Natural killer cell (primary cell): ENCODE measurements around the gene RESF1. TPM values are rescaled to one million over a fixed set of nuclear protein-coding genes. Genes with fewer than 3 reads are reported as not detected.
A peak's percentile ranks its signal among the peaks of the same experiment; 100 is the strongest.

Source experiments
- ATAC-seq, 3 donors: fragments of 150-1000 bp in 2 of 3; fragments of 200-7000 bp in 1 of 3; cut with Tn5 transposase; 1 replicate in 1 of 3; 2 replicates in 2 of 3; pipeline ENCODE4 v1.10.0; 2021; ENCODE audit warnings: mild to moderate bottlenecking in 2 of 3, moderate library complexity in 2 of 3
- DNase-seq, 2 donors: peaks; one replicate each; pipeline versions ENCODE4 v3.0.0 to v3.0.0-alpha.2; 2013 to 2021; ENCODE audit warnings: mixed read lengths in 1 of 2
- H3K27ac ChIP-seq: one replicate; pipeline ENCODE4 v1.5.1; 2013; ENCODE audit warnings: mild to moderate bottlenecking, low read length
- H3K27me3 ChIP-seq: one replicate; pipeline ENCODE4 v1.6.1; 2013; ENCODE audit warnings: low read length; ENCODE audit not compliant: control insufficient read depth, insufficient read depth
- H3K36me3 ChIP-seq: one replicate; pipeline ENCODE4 v1.6.1; 2013; ENCODE audit warnings: low read length; ENCODE audit not compliant: control insufficient read depth, insufficient read depth
- H3K4me1 ChIP-seq: one replicate; pipeline ENCODE4 v1.6.1; 2013; ENCODE audit warnings: low read length; ENCODE audit not compliant: control insufficient read depth, insufficient read depth
- H3K4me3 ChIP-seq: one replicate; pipeline ENCODE4 v1.5.1; 2013; ENCODE audit warnings: low read length
- H3K9me3 ChIP-seq: one replicate; pipeline ENCODE4 v1.6.1; 2013; ENCODE audit warnings: low read length; ENCODE audit not compliant: control insufficient read depth, insufficient read depth
- H3K27ac Mint-ChIP-seq, 2 donors: one replicate each; pipeline ENCODE4 v1.8.0; 2022; ENCODE audit warnings: mild to moderate bottlenecking in 2 of 2, mixed read lengths in 2 of 2, moderate library complexity in 1 of 2
- H3K27me3 Mint-ChIP-seq, 2 donors: one replicate each; pipeline ENCODE4 v1.8.0; 2022; ENCODE audit warnings: low read depth in 2 of 2, mixed read lengths in 2 of 2
- H3K36me3 Mint-ChIP-seq: one replicate; pipeline ENCODE4 v1.8.0; 2022; ENCODE audit warnings: mixed read lengths
- H3K4me1 Mint-ChIP-seq, 2 donors: one replicate each; pipeline ENCODE4 v1.8.0; 2022; ENCODE audit warnings: mixed read lengths in 2 of 2
- H3K4me3 Mint-ChIP-seq: one replicate; pipeline ENCODE4 v1.8.0; 2022; ENCODE audit warnings: mild to moderate bottlenecking, moderate library complexity, mixed read lengths
- H3K9me3 Mint-ChIP-seq, 2 donors: one replicate each; pipeline ENCODE4 v1.8.0; 2022; ENCODE audit warnings: mixed read lengths in 2 of 2
- CTCF ChIP-seq: fragments of 200-600 bp; IDR thresholded peaks from one replicate; pipeline ENCODE4 v1.8.0; 2022; ENCODE audit warnings: antibody characterized with exemption
- WGBS: methylation state at CpG from one replicate; pipeline ENCODE4 v1.1.7; 2013; ENCODE audit warnings: missing lambda C conversion rate; ENCODE audit not compliant: insufficient coverage; 5-methylcytosine and 5-hydroxymethylcytosine counted together
- intact Hi-C: fragments of 100-400 bp; cut with micrococcal nuclease; formaldehyde crosslinking; loops from one replicate; pipeline ENCODE4 v1.14.2; 2022
- total RNA-seq, 4 donors: library from RNA; stranded (reverse); fragments of 120-200 nt in 1 of 4; gene quantifications; one replicate each; pipeline versions ENCODE4 v1.2.3 to v1.2.4, GENCODE V29; 2013 to 2022

RESF1 gene
- total RNA-seq = 100 to 1,000 TPM; 144 to 209 (median 184) TPM
- total RNA-seq (2013) = 308 TPM

GRCh38 chr12:31959161-31959700 is at the start of gene RESF1:
TSS of gene RESF1 (plus strand) at chr12:31959415. CDS start at chr12:31980956, 21,541 bp downstream.
- Mint-ChIP-seq H3K4me3 (peak within 1 kb of the TSS; percentile 98), H3K9me3 (peaks cover 0 to under 1% of the 10 kb centered on the region in 2 donors), H3K4me1 (peaks cover 70 to 80% of the 10 kb centered on the region in 2 donors), H3K27ac (peak within 1 kb of the TSS; percentile 90 to 94), H3K36me3 (peaks cover 10% of the 10 kb centered on the region), H3K27me3 (no peaks in the 10 kb centered on the region)
- TF ChIP-seq CTCF = no peak
- intact Hi-C loops = loop anchor here (1.0 to 2.0 kb wide), 3 partner anchors 63 to 236 kb away; no protein-coding TSS in a partner anchor
- peaks cover 45% of the 10 kb centered on the region for H3K4me1 ChIP-seq
- H3K9me3 ChIP-seq = no peaks in the 10 kb centered on the region
- peak within 1 kb of the TSS; percentile 65 for H3K4me3 ChIP-seq
- H3K36me3 ChIP-seq = peaks cover 29% of the 10 kb centered on the region
- peak; percentile 77 to 93 for DNase-seq
- under 1% methylated on average over 67 of the region's 67 CpGs for WGBS
- peak; percentile 75 to 87 (median 83) for ATAC-seq
- no peaks in the 10 kb centered on the region for H3K27me3 ChIP-seq
- H3K27ac ChIP-seq = peak within 1 kb of the TSS; percentile 73

GRCh38 chr12:31914927-31915326 is 44.3 kb upstream of the RESF1 start:
- H3K4me1 ChIP-seq = no peaks in the 10 kb centered on the region

GRCh38 chr12:31915446-31915845 is 43.8 kb upstream of the RESF1 start:
- no peaks in the 10 kb centered on the region for H3K27me3 Mint-ChIP-seq
- H3K9me3 Mint-ChIP-seq = peaks cover 0 to 4% of the 10 kb centered on the region in 2 donors
- Histone ChIP-seq H3K36me3 (no peaks in the 10 kb centered on the region), H3K9me3 (peaks cover 5% of the 10 kb centered on the region), H3K4me3 (no peak overlapping the region), H3K4me1 (no peaks in the 10 kb centered on the region), H3K27ac (no peak overlapping the region), H3K27me3 (no peaks in the 10 kb centered on the region)
- peaks cover 13% of the 10 kb centered on the region for H3K36me3 Mint-ChIP-seq
- DNase-seq (no peak), ATAC-seq (no peak)
- 97% methylated on average over 3 of the region's 3 CpGs for WGBS
- peaks cover 4 to 8% of the 10 kb centered on the region in 2 donors for H3K4me1 Mint-ChIP-seq
- no peak overlapping the region for H3K4me3 Mint-ChIP-seq
- intact Hi-C loops = no loop called here
- no peak overlapping the region for H3K27ac Mint-ChIP-seq
- no peak for TF ChIP-seq CTCF

More at GRCh38 chr12:31914927-31915326, 44.3 kb upstream of the RESF1 start:
- no peak for TF ChIP-seq CTCF
- DNase-seq (no peak), ATAC-seq (no peak)
- H3K4me1 Mint-ChIP-seq = peaks cover 4 to 10% of the 10 kb centered on the region in 2 donors
- Histone ChIP-seq H3K9me3 (peaks cover 5% of the 10 kb centered on the region), H3K27me3 (no peaks in the 10 kb centered on the region), H3K27ac (no peak overlapping the region), H3K36me3 (no peaks in the 10 kb centered on the region), H3K4me3 (no peak overlapping the region)
- H3K36me3 Mint-ChIP-seq = peaks cover 13% of the 10 kb centered on the region
- no peak overlapping the region for H3K27ac Mint-ChIP-seq
- H3K27me3 Mint-ChIP-seq = no peaks in the 10 kb centered on the region
- peaks cover 0 to 4% of the 10 kb centered on the region in 2 donors for H3K9me3 Mint-ChIP-seq
- intact Hi-C loops = no loop called here
- no peak overlapping the region for H3K4me3 Mint-ChIP-seq
- WGBS = 89% methylated on average over 1 of the region's 1 CpG
